NCI-H2029 treated with DMSO at 0.1 percent for 48 hours (cell line): ENCODE results near the gene FNDC8.
"Not testable (repeated sequence)": the region's sequence is repeated elsewhere in the genome, so short reads cannot be mapped to it uniquely, and the experiment has no call there.

Source experiments
- DNase-seq: peaks from one replicate; lab custom pipeline; 2025; lab: John Stamatoyannopoulos, UW

The FNDC8 gene

GRCh38 chr17:35121315-35121714 is at the start of gene FNDC8:
TSS of gene FNDC8 (plus strand) at chr17:35121615. CDS start at chr17:35121694, 79 bp downstream.
- no peak for DNase-seq

- no peak for DNase-seq
Observed at GRCh38 chr17:35073183-35073790, 48.1 kb upstream of the FNDC8 start.

GRCh38 chr17:35073991-35074627 is 47.3 kb upstream of the FNDC8 start:
- no peak for DNase-seq

GRCh38 chr17:35074711-35075707 is 46.4 kb upstream of the FNDC8 start:
- DNase-seq: no peak

- no peak for DNase-seq
Observed at GRCh38 chr17:35076874-35077273, 44.5 kb upstream of the FNDC8 start.

- no peak for DNase-seq
Observed at GRCh38 chr17:35079547-35080423, 41.6 kb upstream of the FNDC8 start.

- no peak for DNase-seq
Observed at GRCh38 chr17:35080536-35080935, 40.9 kb upstream of the FNDC8 start.

GRCh38 chr17:35081638-35082037 is 39.8 kb upstream of the FNDC8 start:
- DNase-seq: no peak

- DNase-seq: peak; percentile 29
Observed at GRCh38 chr17:35082073-35082657, 39.2 kb upstream of the FNDC8 start.

GRCh38 chr17:35083071-35083470 is 38.3 kb upstream of the FNDC8 start:
- no peak for DNase-seq

GRCh38 chr17:35084987-35085386 is 36.4 kb upstream of the FNDC8 start:
- DNase-seq: no peak

GRCh38 chr17:35086164-35086563 is 35.3 kb upstream of the FNDC8 start:
- no peak for DNase-seq

- no peak for DNase-seq
Observed at GRCh38 chr17:35086931-35087573, 34.4 kb upstream of the FNDC8 start.

- DNase-seq: no peak
Observed at GRCh38 chr17:35087731-35088355, 33.6 kb upstream of the FNDC8 start.

- DNase-seq: peak; percentile 1
Observed at GRCh38 chr17:35088356-35088880, 33.0 kb upstream of the FNDC8 start.

- DNase-seq: peak; percentile 42
Observed at GRCh38 chr17:35088881-35089585, 32.4 kb upstream of the FNDC8 start.

- no peak for DNase-seq
Observed at GRCh38 chr17:35089586-35090296, 31.7 kb upstream of the FNDC8 start.

GRCh38 chr17:35090707-35091106 is 30.7 kb upstream of the FNDC8 start:
- not testable (repeated sequence) for DNase-seq

- DNase-seq: no peak
Observed at GRCh38 chr17:35094902-35095301, 26.5 kb upstream of the FNDC8 start.
